GM12872 (cell line): ENCODE measurements around the gene NTM.

Experiments used
- TF ChIP-seq, protein P1 (sequence below): IDR thresholded peaks from 3 replicates; pipeline ENCODE4 v1.5.1; 2011; ENCODE audit warnings: low read depth, mild to moderate bottlenecking, low read length, moderate library complexity; ENCODE audit not compliant: insufficient read depth

The NTM gene

DNA sequence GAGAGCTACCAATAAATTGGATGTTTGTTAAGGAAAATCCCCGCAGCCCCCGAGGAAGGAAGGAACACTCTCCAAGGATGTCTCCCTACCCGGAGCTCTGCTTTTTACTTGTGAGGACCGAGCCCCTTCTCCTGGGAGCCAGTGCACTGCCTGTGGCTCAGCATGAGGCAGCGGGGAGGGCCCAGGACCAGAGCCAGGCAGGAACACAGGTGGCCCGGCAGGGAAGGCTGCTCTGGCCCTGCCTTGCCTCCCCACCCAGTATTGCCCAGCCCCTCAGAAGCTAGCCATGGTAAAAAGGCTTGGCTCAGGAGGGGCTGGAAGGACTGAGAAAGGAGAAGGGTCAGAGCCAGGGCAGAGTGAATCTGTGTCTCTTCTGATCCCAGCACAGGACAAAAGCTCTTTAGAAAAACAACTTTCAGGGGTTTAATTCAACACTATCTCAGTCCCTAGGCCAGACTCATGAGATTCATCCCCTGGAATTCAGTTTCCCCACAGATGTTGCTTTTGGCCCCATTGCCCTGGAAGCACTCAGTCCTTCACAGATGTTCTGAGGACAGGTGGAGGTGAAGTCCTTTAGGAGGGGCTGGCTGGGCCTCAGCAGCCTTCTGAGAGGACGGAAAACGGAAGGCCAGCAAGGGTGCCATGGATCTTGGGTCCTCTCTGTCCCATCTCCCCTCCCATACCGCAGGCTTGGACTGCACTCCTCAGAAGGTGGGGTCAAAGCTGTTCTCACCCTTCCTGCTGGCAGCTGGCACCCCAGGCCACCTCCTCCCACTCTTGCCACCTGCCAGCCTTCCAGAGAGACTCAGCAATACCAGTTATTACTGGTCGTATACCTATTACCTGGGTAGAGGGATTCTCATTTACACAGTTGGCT, 318.9 kb downstream of the NTM start:
- TF ChIP-seq, protein P1, sequence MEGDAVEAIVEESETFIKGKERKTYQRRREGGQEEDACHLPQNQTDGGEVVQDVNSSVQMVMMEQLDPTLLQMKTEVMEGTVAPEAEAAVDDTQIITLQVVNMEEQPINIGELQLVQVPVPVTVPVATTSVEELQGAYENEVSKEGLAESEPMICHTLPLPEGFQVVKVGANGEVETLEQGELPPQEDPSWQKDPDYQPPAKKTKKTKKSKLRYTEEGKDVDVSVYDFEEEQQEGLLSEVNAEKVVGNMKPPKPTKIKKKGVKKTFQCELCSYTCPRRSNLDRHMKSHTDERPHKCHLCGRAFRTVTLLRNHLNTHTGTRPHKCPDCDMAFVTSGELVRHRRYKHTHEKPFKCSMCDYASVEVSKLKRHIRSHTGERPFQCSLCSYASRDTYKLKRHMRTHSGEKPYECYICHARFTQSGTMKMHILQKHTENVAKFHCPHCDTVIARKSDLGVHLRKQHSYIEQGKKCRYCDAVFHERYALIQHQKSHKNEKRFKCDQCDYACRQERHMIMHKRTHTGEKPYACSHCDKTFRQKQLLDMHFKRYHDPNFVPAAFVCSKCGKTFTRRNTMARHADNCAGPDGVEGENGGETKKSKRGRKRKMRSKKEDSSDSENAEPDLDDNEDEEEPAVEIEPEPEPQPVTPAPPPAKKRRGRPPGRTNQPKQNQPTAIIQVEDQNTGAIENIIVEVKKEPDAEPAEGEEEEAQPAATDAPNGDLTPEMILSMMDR = no peak

DNA sequence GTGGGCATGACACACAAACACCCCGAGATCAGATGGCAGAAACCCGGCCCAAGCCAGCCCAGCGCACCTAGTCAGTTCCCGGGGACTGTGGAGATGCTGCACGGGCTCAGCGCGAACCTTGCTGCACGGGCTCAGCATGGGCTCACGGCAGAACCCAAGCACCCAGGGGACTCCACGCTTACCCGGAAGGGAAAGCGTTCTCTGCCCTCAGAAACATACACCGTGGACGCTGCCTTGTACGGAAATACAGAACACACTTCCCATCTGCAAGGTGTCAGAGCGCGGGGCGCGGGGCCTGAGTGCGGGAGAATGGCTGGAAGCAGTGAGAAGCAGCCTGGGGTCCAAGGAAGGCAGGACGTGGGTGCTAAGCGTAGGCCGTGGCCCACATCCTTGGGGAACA, 319.9 kb downstream of the NTM start:
- TF ChIP-seq, protein P1 = no peak

DNA sequence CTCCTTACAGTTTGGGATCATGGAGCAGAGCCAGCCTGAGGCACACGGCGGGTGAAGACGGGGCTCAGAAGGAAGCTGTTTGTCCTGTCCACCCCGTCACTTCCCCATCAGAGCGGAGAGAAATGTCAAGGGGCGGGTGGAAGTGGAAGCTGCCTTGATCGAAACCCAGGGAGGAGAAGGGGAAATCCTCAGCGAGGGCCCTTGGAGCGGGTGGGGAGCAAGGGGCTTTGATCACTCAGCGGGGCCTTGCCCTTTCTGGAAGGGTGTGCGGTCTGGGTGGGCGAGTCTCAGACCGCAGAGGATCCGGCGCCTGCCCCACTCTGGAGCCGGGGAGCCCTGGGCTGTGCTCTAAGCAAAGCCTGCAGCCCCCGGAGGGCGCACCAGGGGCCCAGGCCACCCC, 320.4 kb downstream of the NTM start:
- TF ChIP-seq, protein P1 = no peak

DNA sequence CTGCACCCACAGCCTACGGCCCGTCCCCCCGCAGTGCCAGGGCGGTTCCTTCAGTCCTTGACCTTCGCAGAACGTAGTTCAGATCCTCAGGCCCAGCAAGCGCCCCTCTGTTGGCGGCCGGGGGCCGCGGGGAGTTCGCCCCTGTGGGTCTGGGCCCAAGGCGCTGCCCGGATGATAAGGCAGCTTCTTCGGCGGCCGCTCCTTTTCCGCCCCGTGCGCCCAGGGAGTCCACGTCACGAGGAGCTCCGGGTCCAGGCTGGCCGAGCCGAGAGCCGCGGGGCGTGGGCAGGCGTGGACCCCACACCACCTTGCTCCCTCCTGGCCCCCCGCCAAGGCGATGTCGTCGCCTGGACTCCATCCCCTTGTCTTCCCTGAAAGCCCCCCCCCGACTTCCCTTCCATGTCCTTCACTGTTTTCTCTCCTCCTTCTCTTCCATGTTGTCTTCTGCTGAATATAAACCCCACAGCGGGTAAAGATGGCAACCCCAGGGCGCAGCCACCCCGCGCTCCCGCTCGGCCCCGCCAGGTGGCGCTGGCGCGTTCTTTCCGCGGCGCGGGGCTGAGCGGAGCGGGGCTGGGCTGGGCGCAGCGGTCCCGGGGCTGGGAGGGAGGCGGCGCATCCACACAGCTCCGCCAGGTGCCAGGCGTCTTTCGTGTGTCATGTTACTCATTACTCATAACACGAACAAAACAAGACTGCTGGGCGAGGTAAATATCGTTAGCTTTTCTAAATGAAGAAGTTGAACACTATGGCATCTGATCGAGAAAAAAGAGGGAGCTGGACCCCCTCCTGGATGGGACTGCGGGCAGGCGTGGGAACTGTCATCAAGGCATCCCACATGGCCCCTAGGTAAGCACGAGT, 321.0 kb downstream of the NTM start:
- TF ChIP-seq, protein P1 = peak; percentile 65

DNA sequence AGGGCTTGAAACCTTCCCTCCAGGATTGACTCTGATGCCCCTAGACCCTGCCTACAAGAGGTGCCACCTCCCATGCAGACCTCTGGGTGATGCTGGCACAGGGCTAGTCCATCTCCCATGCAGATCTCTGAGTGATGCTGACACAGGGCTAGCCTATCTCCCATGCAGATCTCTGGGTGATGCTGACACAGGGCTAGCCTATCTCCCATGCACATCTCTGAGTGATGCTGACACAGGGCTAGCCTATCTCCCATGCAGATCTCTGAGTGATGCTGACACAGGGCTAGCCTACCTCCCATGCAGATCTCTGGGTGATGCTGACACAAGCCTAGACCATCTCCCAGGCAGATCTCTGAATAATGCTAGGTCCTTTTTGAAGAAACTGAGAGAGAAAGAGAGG, 321.7 kb downstream of the NTM start:
- TF ChIP-seq, protein P1 = no peak

DNA sequence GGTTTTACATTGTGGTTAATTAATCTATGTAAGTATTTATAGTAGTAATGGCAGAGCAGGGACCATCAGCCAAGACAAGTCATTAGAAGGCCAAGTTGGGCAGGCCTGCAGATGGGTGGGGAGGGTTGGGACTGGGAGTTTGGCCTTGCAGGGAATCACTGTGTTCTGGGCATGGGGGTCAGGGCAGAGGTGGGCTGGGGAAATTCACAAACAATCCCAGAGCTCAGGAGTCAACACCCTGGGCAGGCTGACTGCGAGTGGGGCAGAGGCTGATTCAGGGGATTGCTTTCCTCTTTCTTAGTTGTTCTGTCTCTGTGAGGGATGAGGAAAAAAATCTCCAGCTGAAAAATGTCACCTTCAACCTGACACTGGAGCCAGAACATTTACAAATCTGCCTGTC, 322.5 kb downstream of the NTM start:
- TF ChIP-seq, protein P1 = no peak

DNA sequence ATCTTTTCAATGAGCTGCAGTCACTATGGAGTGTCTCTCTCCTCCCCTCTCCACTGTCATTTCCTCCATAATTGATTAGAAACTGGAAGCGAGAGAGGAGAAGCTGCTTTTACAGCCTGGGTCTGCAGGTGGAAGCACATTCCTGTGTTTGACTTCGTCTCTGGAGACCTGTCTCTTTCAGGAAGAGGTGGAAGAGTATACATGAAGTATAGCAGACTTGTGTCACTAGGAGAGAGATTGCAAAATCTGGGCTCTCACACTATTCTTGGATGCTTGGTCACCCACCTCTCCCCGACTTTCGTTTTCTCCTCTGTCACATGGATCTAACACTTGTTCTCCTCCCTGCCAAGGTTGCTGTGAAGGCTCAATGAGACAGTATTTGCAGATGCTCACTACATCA, 323.3 kb downstream of the NTM start:
- TF ChIP-seq, protein P1 = no peak
